Esophagus squamous epithelium (tissue), 5 donors: Measurements from ENCODE around the gene DOP1B. TPM values are rescaled to one million over a fixed set of nuclear protein-coding genes. Genes with fewer than 3 reads are reported as not detected.
"Not testable (repeated sequence)": the region's sequence is repeated elsewhere in the genome, so short reads cannot be mapped to it uniquely, and the experiment has no call there.

Experiments
- DNase-seq: peaks from one replicate; lab custom pipeline; 2025; lab: John Stamatoyannopoulos, UW
- H3K27ac ChIP-seq, 4 donors: fragments of 200-600 bp; sonication (generic); one replicate each; pipeline ENCODE4 v1.5.1; 2016 to 2019; ENCODE audit warnings: mild to moderate bottlenecking in 1 of 4
- H3K27me3 ChIP-seq, 4 donors: fragments of 200-600 bp; sonication (generic); 1 replicate in 3 of 4; 2 replicates in 1 of 4; pipeline versions ENCODE4 v1.5.1 to v1.6.0; 2017 to 2021; ENCODE audit warnings: antibody characterized with exemption in 1 of 4
- H3K36me3 ChIP-seq, 3 donors: fragments of 200-600 bp; sonication (generic); one replicate each; pipeline ENCODE4 v1.5.1; 2016 to 2019
- H3K4me1 ChIP-seq, 3 donors: fragments of 200-600 bp; sonication (generic); one replicate each; pipeline ENCODE4 v1.5.1; 2017 to 2019
- H3K4me3 ChIP-seq, 4 donors: fragments of 200-600 bp; sonication (generic); 1 replicate in 3 of 4; 2 replicates in 1 of 4; pipeline ENCODE4 v1.5.1; 2016 to 2019; ENCODE audit warnings: mild to moderate bottlenecking in 2 of 4, moderate library complexity in 1 of 4
- H3K9me3 ChIP-seq, 3 donors: fragments of 200-600 bp; sonication (generic); one replicate each; pipeline ENCODE4 v1.5.1; 2016 to 2019
- CTCF ChIP-seq, 6 experiments: fragments of 450-650 bp in 4 of 6; fragments of 200-600 bp in 2 of 6; sonication (generic) in 2 of 6; IDR thresholded peaks; one replicate each; pipeline ENCODE4 v1.5.1; 2016 to 2019; ENCODE audit warnings: antibody characterized with exemption in 6 of 6, mild to moderate bottlenecking in 4 of 6, moderate library complexity in 4 of 6
- POLR2A ChIP-seq, 4 donors: fragments of 450-650 bp; IDR thresholded peaks; one replicate each; pipeline ENCODE4 v1.6.1; 2017; ENCODE audit warnings: antibody characterized with exemption in 4 of 4, mild to moderate bottlenecking in 4 of 4, moderate library complexity in 3 of 4
- WGBS, 2 donors: methylation state at CpG; one replicate each; pipeline ENCODE4 v1.1.5; 2018; 5-methylcytosine and 5-hydroxymethylcytosine counted together
- intact Hi-C: fragments of 100-400 bp; cut with DNase I; formaldehyde crosslinking; loops from one replicate; pipeline ENCODE4 v1.15.0; 2022
- total RNA-seq, 4 donors: library from RNA; depleted of rRNA; stranded (reverse); fragments of >200 nt; gene quantifications; one replicate each; pipeline ENCODE4 v1.1.0, GENCODE V29; 2016
- donor health status: DM: yes; HTN: yes; CAD: no.

The DOP1B gene
- total RNA-seq, 4 donors from 2014 or later, result 18.5 to 36.7 (median 26.2) TPM

- Histone ChIP-seq H3K9me3 (no peaks in the 10 kb centered on the region), H3K36me3 (peaks cover 0 to 41% (median 3%) of the 10 kb centered on the region in 3 donors), H3K27ac (no peak overlapping the region), H3K4me1 (peaks cover 3 to 32% (median 13%) of the 10 kb centered on the region in 3 donors), H3K4me3 (no peak overlapping the region), H3K27me3 (no peaks in the 10 kb centered on the region)
- no peak for TF ChIP-seq POLR2A (IDR thresholded peaks at IDR 0.05)
- TF ChIP-seq CTCF (IDR thresholded peaks at IDR 0.05), result no peak
- intact Hi-C loops, result no loop called here
- no peak for DNase-seq
- 82 to 88% methylated on average over 9 of the region's 9 CpGs for WGBS, 2 donors
Measured at GRCh38 chr21:36199021-36199420, 42.4 kb downstream of the DOP1B start.

- intact Hi-C loops, H3K27ac ChIP-seq, H3K4me3 ChIP-seq, H3K27me3 ChIP-seq, H3K9me3 ChIP-seq, DNase-seq: not testable (repeated sequence)
- WGBS, 2 donors, result 87 to 95% methylated on average over 5 of the region's 5 CpGs
- peaks cover 3 to 30% (median 7%) of the 10 kb centered on the region in 3 donors for H3K4me1 ChIP-seq
- H3K36me3 ChIP-seq, result peaks cover 0 to 41% (median 3%) of the 10 kb centered on the region in 3 donors
Measured at GRCh38 chr21:36199575-36199974, 43.0 kb downstream of the DOP1B start.

DNA sequence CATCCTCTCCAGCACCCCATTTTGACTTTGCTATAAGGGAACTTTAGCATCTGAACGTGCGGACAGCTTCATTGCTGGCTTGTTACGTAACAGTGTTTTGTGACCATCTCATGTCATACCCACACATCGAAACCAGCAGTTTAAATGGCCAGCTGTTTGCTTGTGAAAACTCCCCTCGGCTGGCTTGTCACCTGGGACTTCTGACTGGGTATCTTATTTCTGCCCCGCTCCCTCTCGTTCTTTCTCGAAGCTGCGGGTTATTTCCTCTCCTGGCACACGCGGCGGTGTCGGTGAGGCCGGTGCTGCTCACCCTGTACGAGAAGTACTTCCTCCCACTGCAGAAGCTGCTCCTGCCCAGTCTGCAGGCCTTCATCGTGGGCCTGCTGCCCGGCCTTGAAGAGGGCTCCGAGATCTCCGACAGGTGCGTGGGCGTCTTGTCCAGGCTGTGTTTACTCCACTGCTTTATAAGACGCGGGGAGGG lies 43.5 kb downstream of the DOP1B start:
- Histone ChIP-seq H3K9me3 (no peaks in the 10 kb centered on the region), H3K27me3 (no peaks in the 10 kb centered on the region), H3K27ac (no peak overlapping the region), H3K4me1 (peaks cover 3 to 25% (median 4%) of the 10 kb centered on the region in 3 donors), H3K4me3 (no peak overlapping the region), H3K36me3 (peaks cover 0 to 41% (median 3%) of the 10 kb centered on the region in 3 donors)
- 78 to 96% methylated on average over 9 to 15 of the region's 23 CpGs for WGBS, 2 donors
- intact Hi-C loops, result loop anchor here (10.0 kb wide), 1 partner anchor 45 kb away; the partner anchor contains the start of gene DOP1B
- no peak for DNase-seq
- no peak for TF ChIP-seq CTCF (IDR thresholded peaks at IDR 0.05)
- TF ChIP-seq POLR2A (IDR thresholded peaks at IDR 0.05), result no peak

DNA sequence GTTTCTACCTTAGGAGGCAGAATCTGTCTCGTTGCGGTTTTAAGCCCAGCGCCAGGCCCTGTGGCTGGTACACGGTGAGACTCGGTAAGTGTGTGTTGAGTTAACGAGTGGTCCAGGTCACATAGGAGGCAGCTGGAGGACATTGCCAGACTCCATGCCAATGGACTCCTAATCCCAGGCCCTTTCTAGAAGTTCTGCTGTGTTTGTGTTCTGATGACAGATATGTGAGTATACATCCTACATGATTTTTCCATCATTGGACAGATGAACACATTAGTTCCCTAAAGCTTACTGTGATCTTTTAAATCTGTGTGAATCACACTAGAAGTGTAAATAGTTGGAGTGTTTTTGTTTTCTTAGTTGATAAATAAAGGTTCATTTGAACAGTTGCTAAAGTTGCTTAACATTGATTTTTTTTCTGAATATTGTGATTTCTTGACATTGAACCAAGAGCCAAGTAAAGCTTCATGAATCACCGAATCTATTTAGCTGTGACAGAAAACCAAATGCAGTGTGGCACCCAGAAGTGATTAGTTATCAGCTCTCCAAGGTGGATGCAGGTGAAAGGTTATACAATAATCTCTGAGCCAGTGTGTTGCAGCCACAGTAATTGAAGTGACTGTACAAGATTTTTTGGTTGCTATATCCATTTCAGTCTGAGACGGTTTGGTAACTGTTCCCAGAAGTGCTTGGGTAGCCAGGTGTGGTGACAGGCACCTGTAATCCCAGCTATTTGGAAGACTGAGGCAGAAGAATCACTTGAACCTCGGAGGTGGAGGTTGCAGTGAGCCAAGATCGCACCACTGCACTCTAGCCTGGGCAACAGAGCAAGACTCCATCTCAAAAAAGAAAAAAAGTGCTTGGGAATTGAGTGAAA lies 46.3 kb downstream of the DOP1B start:
- Histone ChIP-seq H3K27ac (peak overlapping the region; percentile 47 to 79 (median 66)), H3K36me3 (peaks cover 0 to 42% (median 3%) of the 10 kb centered on the region in 3 donors), H3K9me3 (no peaks in the 10 kb centered on the region), H3K27me3 (no peaks in the 10 kb centered on the region), H3K4me3 (no peak overlapping the region), H3K4me1 (peaks cover 3 to 23% (median 4%) of the 10 kb centered on the region in 3 donors)
- DNase-seq, result no peak
- WGBS, 2 donors, result 70 to 74% methylated on average over 10 of the region's 10 CpGs
- TF ChIP-seq POLR2A (IDR thresholded peaks at IDR 0.05) (no peak), CTCF (IDR thresholded peaks at IDR 0.05) (no peak)
- intact Hi-C loops, result loop anchor here (10.0 kb wide), 1 partner anchor 48 kb away; the partner anchor contains the start of gene DOP1B

DNA sequence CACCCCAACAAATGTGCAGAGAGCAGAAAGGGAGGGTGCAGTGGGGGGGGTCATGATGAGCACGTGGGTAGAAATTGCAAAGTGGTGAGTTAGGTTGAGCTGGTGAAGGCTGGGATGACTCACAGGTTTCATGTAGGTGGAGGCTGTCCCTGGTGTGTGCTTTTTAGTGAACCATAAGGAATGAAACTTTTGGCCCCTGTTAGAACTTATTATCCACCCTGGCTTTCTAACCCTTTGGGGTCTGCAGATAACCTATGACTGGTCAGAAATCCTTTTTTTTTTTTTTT lies 46.9 kb downstream of the DOP1B start:
- intact Hi-C loops, result loop anchor here (10.0 kb wide), 1 partner anchor 49 kb away; the partner anchor contains the start of gene DOP1B
- DNase-seq, result no peak

More for the DNA sequence above, 46.9 kb downstream of the DOP1B start:
- Histone ChIP-seq H3K4me1 (peaks cover 3 to 23% (median 4%) of the 10 kb centered on the region in 3 donors), H3K27ac (peak overlapping the region; percentile 28 to 79 (median 53)), H3K9me3 (no peaks in the 10 kb centered on the region), H3K27me3 (no peaks in the 10 kb centered on the region), H3K4me3 (no peak overlapping the region), H3K36me3 (peaks cover 0 to 46% (median 3%) of the 10 kb centered on the region in 3 donors)
- TF ChIP-seq CTCF (IDR thresholded peaks at IDR 0.05) (no peak), POLR2A (IDR thresholded peaks at IDR 0.05) (no peak)
- 7 to 12% methylated on average over 1 of the region's 1 CpG for WGBS, 2 donors
